GM21529 (cell line): ENCODE results near the gene P4HA2.

Experiments
- ATAC-seq: cut with Tn5 transposase; IDR thresholded peaks from one replicate; pipeline ENCODE4 v1.9.1; 2021; ENCODE audit not compliant: unreplicated experiment

P4HA2 gene

DNA sequence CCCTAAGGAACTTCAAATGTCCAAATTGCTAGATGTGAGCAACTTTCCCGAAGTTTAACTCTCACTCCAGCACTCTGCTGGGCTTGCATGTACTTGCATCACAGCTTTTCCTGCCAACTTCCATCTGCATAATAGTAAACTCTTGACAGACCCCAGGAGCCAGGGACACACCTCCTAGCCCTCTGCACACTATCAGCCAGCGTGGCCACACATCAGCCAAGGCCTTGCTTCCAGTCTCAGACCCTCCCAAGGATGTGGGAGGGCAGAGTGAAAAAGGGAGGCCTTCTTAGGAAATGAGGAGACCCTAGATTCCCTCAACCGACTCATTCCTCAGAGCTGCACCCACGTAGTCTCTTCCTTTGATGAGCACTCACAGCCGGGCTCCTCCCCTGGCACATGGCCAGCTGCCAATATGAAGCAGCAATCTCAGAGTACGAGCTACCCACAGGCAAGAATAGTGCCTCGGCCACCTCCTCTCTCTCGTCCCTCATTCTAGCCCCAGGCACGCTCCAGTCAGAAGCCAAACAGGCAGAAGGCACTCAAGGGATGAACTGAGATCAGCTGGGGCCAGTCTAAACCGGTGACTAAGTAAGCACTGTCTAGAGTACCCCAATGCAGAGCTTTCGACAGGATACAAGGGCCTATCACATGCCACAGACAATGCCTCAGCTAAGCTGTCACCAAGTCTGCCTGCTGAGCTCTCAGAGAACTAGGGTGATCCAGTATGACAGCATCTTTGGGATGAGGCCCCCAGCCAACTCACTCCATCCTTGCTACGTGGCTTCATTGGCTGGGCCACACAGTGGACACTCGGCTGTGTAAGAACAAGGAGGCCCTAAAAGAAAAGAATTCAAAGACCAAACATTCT, 2.3 kb downstream of the P4HA2 start:
- ATAC-seq = no peak

- no peak for ATAC-seq
Measured at GRCh38 chr5:132224716-132225115, 2.9 kb downstream of the P4HA2 start.

GRCh38 chr5:132223861-132224260, 3.8 kb downstream of the P4HA2 start:
- ATAC-seq = no peak

DNA sequence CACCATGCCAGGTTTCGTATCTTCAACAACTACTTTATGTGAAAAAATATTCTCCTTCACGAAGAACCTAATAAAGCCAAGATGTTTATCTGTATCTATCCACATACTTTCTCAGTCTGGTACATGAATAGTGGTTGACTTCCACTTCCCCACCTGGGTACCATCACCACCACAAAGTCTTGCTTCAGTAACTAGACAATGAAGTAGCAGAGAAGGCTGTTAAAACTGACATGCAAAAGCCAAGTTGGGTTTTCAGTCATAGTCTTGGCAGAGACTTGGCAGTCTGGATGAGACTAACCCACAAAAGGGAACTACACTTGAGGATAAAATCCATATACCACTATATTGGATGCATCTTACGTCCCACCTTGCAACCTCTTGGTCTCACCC, 5.0 kb downstream of the P4HA2 start:
- peak; percentile 61 for ATAC-seq

GRCh38 chr5:132221781-132222648, 5.6 kb downstream of the P4HA2 start:
- no peak for ATAC-seq

GRCh38 chr5:132220491-132220890, 7.2 kb downstream of the P4HA2 start:
- ATAC-seq = no peak

- no peak for ATAC-seq
Measured at GRCh38 chr5:132219981-132220380, 7.7 kb downstream of the P4HA2 start.

GRCh38 chr5:132219289-132219970, 8.2 kb downstream of the P4HA2 start:
- ATAC-seq = no peak

DNA sequence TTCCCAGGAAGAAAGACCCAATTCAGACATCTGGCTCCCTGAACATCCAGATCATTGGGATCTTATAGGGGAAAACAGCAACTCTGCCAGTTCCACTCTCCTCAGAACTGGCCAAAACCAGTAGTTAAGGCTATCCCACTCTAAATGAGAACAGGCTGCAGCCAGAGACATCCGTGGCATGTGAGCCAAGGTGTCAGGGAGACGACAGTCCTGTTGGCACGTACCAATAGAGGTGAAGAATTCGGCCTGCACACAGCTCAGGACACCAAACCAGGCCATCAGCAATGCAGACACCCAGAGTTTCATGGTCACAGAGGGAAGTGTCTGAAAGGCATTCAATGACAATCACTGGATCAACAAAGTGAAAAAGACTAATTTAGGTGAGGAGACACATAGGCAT, 9.3 kb downstream of the P4HA2 start:
- ATAC-seq = no peak

GRCh38 chr5:132215329-132215728, 12.3 kb downstream of the P4HA2 start:
- ATAC-seq = no peak

DNA sequence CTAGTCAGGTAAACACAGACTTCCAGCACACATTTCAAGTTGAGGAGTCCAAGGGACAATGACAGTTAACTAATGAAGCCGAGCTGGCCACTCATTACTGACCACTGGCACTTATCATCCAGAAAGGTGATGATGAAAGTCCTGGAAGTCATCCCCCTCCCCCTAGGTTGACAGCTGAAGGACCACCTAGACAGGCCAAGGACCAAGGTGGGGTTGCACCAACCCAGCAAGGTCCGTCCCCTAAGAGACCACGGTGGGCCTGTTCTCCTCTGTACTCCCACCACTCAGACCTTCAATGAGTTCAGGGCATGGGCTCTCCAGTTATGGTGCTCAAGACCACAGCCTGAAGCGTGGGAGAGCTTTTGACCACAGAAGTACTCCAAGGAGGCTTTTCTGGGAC, 13.2 kb downstream of the P4HA2 start:
- ATAC-seq = no peak

- ATAC-seq = no peak
Measured at GRCh38 chr5:132213666-132214065, 14.0 kb downstream of the P4HA2 start.

GRCh38 chr5:132211787-132212186, 15.9 kb downstream of the P4HA2 start:
- ATAC-seq = no peak

DNA sequence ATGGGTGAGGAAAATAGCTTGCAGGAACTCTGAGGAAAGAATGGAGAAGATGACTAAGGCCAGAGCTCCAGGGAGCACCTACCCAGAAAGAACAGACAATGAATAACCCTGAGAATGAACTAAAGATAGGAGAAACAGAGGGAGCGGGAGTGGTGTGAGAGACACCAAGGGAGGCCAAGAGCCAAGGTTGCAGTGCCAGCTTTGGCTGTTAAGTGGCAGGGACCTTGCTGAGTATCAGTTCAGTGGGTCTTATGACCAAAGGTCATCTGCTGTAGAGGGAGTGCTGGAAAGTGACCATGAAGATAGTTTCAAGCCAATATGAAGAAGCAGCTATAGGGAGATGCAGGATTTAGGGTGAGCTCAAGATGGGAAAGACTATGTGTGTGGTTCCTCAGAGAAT, 16.7 kb downstream of the P4HA2 start:
- no peak for ATAC-seq

DNA sequence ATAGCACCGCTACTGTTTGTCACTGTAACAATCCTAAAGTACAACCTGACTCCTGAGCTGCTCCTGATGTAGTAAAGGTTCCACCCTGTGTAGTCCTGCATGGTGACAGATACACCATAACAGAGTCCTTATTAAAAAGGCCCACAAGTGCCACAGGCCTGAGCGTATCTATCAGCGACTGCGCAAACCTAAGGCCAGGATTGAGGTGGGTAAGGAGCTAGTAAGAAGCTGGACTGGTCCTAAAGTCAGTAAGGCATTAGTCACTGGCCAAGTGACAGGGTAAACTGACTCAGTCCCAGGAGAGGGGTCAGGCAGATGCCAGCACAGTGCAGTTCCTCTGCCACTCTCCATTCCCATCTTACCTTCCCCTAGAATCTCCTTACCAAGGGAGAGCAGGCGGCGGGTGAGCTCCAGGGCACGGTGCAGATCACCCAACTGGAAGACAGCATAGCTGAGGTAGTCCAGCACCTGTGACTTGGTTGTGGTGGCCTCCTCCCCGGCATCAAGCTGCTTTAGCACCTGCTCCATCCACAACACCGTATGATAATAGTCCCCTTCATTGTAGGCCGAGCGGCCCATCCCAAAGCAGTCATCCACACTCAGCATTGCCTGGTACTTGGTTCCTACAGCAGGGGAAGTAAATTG, 17.6 kb downstream of the P4HA2 start:
- no peak for ATAC-seq

GRCh38 chr5:132209131-132209530, 18.5 kb downstream of the P4HA2 start:
- no peak for ATAC-seq

GRCh38 chr5:132207778-132208177, 19.9 kb downstream of the P4HA2 start:
- ATAC-seq = no peak

GRCh38 chr5:132206782-132207181, 20.9 kb downstream of the P4HA2 start:
- ATAC-seq = no peak

DNA sequence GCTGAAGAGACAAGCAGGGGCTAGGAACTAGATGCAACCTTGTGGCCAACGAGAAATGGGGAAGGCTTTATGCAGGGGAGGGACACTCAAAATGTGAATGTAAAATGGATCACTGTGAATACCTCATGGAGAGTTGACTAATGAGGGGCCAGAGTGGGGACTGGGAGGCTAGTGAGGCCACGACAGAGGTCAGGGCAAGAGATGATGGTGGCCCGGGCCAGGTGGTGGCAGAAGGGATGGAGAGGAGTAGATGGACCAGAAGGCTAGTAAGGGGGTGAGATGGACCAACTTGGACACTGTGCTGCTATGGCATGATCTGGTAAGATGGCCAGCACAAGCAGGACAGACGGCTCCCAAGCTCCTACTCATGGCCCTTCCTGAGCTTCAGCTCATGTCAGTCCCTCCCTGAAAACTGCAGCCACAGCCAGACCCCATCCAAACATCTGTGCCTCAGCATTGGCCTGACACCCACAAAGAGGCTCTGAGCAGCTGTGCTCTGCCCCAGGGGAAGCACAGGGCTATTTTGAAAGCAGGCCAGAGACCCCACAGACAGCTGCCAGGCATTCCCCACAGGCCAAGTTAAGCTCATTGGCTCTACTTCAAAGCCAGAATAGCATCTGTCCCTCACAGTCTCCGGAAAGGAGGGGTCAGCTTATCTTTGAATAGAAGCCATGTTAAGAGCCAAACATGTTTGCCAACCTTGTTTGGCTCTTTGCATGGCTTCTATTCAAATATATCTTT, 22.1 kb downstream of the P4HA2 start:
- ATAC-seq = no peak

- ATAC-seq = no peak
Measured at GRCh38 chr5:132204371-132205135, 23.1 kb downstream of the P4HA2 start.
